ENCODE results near the gene POLG2. TPM values are rescaled to one million over a fixed set of nuclear protein-coding genes. Genes with fewer than 3 reads are reported as not detected.
"Not testable (repeated sequence)": the region's sequence is repeated elsewhere in the genome, so short reads cannot be mapped to it uniquely, and the experiment has no call there.

Gene POLG2
- polyA plus RNA-seq, 1 donor, result 26.6 TPM

- no peak for DNase-seq (ENCODE audit: low read depth)
Observed at GRCh38 chr17:64484380-64484779, 12.5 kb downstream of the POLG2 start.

GRCh38 chr17:64480951-64481350, 15.9 kb downstream of the POLG2 start:
- DNase-seq (ENCODE audit: low read depth), result no peak

GRCh38 chr17:64477849-64478248, 19.0 kb downstream of the POLG2 start:
- no peak for DNase-seq (ENCODE audit: low read depth)

- DNase-seq (ENCODE audit: low read depth), result no peak
Observed at GRCh38 chr17:64472564-64472963, 24.3 kb downstream of the POLG2 start.

GRCh38 chr17:64471440-64471839, 25.4 kb downstream of the POLG2 start:
- no peak for DNase-seq (ENCODE audit: low read depth)

- no peak for DNase-seq (ENCODE audit: low read depth)
Observed at GRCh38 chr17:64470625-64471024, 26.2 kb downstream of the POLG2 start.

- not testable (repeated sequence) for DNase-seq (ENCODE audit: low read depth)
Observed at GRCh38 chr17:64466834-64467233, 30.0 kb downstream of the POLG2 start.

- DNase-seq (ENCODE audit: low read depth), result no peak
Observed at GRCh38 chr17:64466019-64466735, 30.7 kb downstream of the POLG2 start.

- no peak for DNase-seq (ENCODE audit: low read depth)
Observed at GRCh38 chr17:64461788-64462187, 35.1 kb downstream of the POLG2 start.

GRCh38 chr17:64460955-64461354, 35.9 kb downstream of the POLG2 start:
- DNase-seq (ENCODE audit: low read depth), result no peak

- not testable (repeated sequence) for DNase-seq (ENCODE audit: low read depth)
Observed at GRCh38 chr17:64459818-64460217, 37.0 kb downstream of the POLG2 start.

GRCh38 chr17:64459284-64459747, 37.5 kb downstream of the POLG2 start:
- no peak for DNase-seq (ENCODE audit: low read depth)

GRCh38 chr17:64458756-64459155, 38.1 kb downstream of the POLG2 start:
- no peak for DNase-seq (ENCODE audit: low read depth)

GRCh38 chr17:64457156-64457555, 39.7 kb downstream of the POLG2 start:
- no peak for DNase-seq (ENCODE audit: low read depth)

GRCh38 chr17:64455993-64456885, 40.6 kb downstream of the POLG2 start:
- DNase-seq (ENCODE audit: low read depth), result no peak

- DNase-seq (ENCODE audit: low read depth), result no peak
Observed at GRCh38 chr17:64449545-64449944, 47.3 kb downstream of the POLG2 start.

GRCh38 chr17:64448665-64449512, 48.0 kb downstream of the POLG2 start, which contains the start of gene MILR1:
TSS of gene MILR1 (plus strand) at chr17:64449115. CDS start at chr17:64449169, 54 bp downstream.
- peak; percentile 38 for DNase-seq (ENCODE audit: low read depth)

- DNase-seq (ENCODE audit: low read depth), result no peak
Observed at GRCh38 chr17:64447526-64447925, 49.3 kb downstream of the POLG2 start.

GRCh38 chr17:64443086-64443760, 53.6 kb downstream of the POLG2 start:
- DNase-seq (ENCODE audit: low read depth), result no peak

GRCh38 chr17:64442541-64442971, 54.3 kb downstream of the POLG2 start:
- DNase-seq (ENCODE audit: low read depth), result no peak

Measured in forelimb muscle (tissue), 1 donor.